H1 (cell line): ENCODE results near the gene MTMR1. TPM values are rescaled to one million over a fixed set of nuclear protein-coding genes. Genes with fewer than 3 reads are reported as not detected.

Experiments
- EP300 ChIP-seq, 2 experiments: IDR thresholded peaks; 1 replicate in 1 of 2; 2 replicates in 1 of 2; pipeline ENCODE4 v1.6.1; 2011 to 2012; ENCODE audit warnings: low read depth in 2 of 2, low read length in 2 of 2, mild to moderate bottlenecking in 2 of 2, borderline replicate concordance in 1 of 2, inconsistent platforms in 1 of 2, moderate library complexity in 1 of 2
- KDM4A ChIP-seq: IDR thresholded peaks from one replicate; pipeline ENCODE4 v1.7.1; 2012; ENCODE audit warnings: low read depth, mild to moderate bottlenecking, moderate library complexity, low read length, inconsistent platforms; ENCODE audit not compliant: severe bottlenecking
- RAD21 ChIP-seq, 2 experiments: IDR thresholded peaks in 1 of 2; conservative IDR thresholded peaks in 1 of 2; 2 replicates each; pipeline ENCODE4 v1.6.1; 2011; ENCODE audit warnings: low read depth in 2 of 2, low read length in 2 of 2, improper control_type of control experiment in 1 of 2, inconsistent platforms in 1 of 2, mild to moderate bottlenecking in 1 of 2, moderate library complexity in 1 of 2
- RBBP5 ChIP-seq: IDR thresholded peaks from 2 replicates; pipeline ENCODE4 v1.7.1; 2012; ENCODE audit warnings: low read depth, mild to moderate bottlenecking, inconsistent platforms, low read length, moderate library complexity, borderline replicate concordance
- polyA plus RNA-seq, 7 experiments: library from polyadenylated mRNA; depleted of rRNA in 3 of 7; stranded (reverse) in 5 of 7; unstranded in 2 of 7; fragments of >200 nt in 5 of 7; fragments of 200-250 nt in 2 of 7; gene quantifications; 1 replicate in 5 of 7; 2 replicates in 1 of 7; 4 replicates in 1 of 7; pipeline versions ENCODE4 v1.2.1 to v1.2.3, GENCODE V29; 2011 to 2013; ENCODE audit warnings: missing spikeins in 2 of 7, mixed read lengths in 2 of 7
- total RNA-seq: library from RNA; stranded (reverse); fragmentation: NEBNext Ultra II Directional; extraction: Animal tissue kit (Norgen Biotek cat#: 25700); gene quantifications from 2 replicates; pipeline ENCODE4 v1.2.1, GENCODE V29; 2021
- TF ChIP-seq, protein P1 (sequence below): IDR thresholded peaks from 2 replicates; pipeline ENCODE4 v1.6.1; 2011; ENCODE audit warnings: low read depth, mild to moderate bottlenecking, low read length; ENCODE audit not compliant: insufficient read depth

The MTMR1 gene
- total and polyA plus RNA-seq, 2 of the 8 experiments (the other 6 are each of a cell fraction or from before 2014, with no cell fraction given), result 15.1 to 23.8 TPM

DNA sequence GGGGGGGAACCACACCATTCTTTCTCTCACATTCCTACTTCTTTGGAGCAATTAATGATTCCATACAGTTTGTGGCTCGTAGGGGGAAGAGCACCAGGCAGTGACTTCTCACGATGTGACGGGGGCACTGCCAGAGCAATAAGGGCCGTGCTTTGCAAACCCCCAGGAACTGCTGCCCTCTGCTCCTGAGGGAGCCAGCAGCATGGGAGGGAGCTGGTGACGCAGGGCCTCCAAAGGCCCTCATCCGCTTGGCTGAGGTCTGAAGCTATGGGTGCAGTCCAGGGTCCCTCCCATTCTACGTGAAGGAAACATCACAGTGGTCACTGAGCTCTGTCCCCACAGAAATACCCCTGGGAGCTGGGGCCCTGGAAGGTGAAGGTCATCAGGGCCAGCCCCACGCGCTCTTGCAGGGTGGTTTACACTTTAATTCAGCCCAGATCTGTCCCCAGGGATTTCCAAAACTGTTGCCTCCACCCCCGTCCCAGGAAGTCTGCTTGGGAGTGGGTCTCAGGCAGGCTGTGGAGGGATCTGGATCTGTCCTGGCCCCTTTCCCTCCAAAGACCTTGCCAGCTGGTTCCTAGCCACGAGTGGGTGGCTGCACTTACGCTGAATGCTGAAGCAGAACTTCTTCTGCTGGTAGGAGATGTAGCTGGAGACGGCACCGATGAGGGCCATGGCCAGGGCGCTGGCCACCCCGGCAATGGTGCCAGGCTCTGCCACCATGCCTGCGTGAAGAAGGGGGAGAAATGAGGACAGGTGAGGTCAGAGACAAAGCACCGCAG lies 82.6 kb downstream of the MTMR1 start (continued):
- TF ChIP-seq EP300 (IDR thresholded peaks at IDR 0.05; ENCODE audit: borderline replicate concordance in 1 of 2, low read depth in 2 of 2, low read length in 2 of 2) (no peak), RBBP5 (no peak), RAD21 (IDR thresholded peaks at IDR 0.05 in 1 of 2, conservative IDR thresholded peaks at IDR 0.05 in 1 of 2; ENCODE audit: low read depth in 2 of 2, low read length in 2 of 2) (no peak), KDM4A (no peak)
- TF ChIP-seq, protein P1, sequence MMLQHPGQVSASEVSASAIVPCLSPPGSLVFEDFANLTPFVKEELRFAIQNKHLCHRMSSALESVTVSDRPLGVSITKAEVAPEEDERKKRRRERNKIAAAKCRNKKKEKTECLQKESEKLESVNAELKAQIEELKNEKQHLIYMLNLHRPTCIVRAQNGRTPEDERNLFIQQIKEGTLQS, result no peak
